Stimulated activated naive B cell treated with anti-CD40 and anti-IgM and Interleukin-4, amounts not matched to agents 10 μg/mL and 1 μg/mL and 100 μg/mL, for 72 hours (primary cell): ENCODE data around the gene PPL.
A peak's percentile ranks its signal among the peaks of the same experiment; 100 is the strongest.
"Not testable (repeated sequence)": the region's sequence is repeated elsewhere in the genome, so short reads cannot be mapped to it uniquely, and the experiment has no call there.

Source experiments
- ATAC-seq, 2 donors: fragments of 150-1000 bp; cut with Tn5 transposase; replicated peaks; 2 replicates each; pipeline ENCODE4 v1.10.0; 2021; ENCODE audit warnings: moderate library complexity in 1 of 2
- DNase-seq: peaks from one replicate; pipeline ENCODE4 v3.0.0; 2021
- H3K27ac Mint-ChIP-seq: one replicate; pipeline ENCODE4 v1.8.0; 2022; ENCODE audit warnings: mild to moderate bottlenecking, mixed read lengths
- H3K27me3 Mint-ChIP-seq, 2 donors: one replicate each; pipeline ENCODE4 v1.8.0; 2022; ENCODE audit warnings: mixed read lengths in 2 of 2
- H3K36me3 Mint-ChIP-seq, 2 donors: one replicate each; pipeline ENCODE4 v1.8.0; 2022; ENCODE audit warnings: mixed read lengths in 2 of 2, mild to moderate bottlenecking in 1 of 2
- H3K4me1 Mint-ChIP-seq, 2 donors: one replicate each; pipeline ENCODE4 v1.8.0; 2022; ENCODE audit warnings: mixed read lengths in 2 of 2, mild to moderate bottlenecking in 1 of 2
- H3K4me3 Mint-ChIP-seq, 2 donors: one replicate each; pipeline ENCODE4 v1.8.0; 2022; ENCODE audit warnings: mild to moderate bottlenecking in 2 of 2, mixed read lengths in 2 of 2, moderate library complexity in 1 of 2
- H3K9me3 Mint-ChIP-seq, 2 donors: one replicate each; pipeline ENCODE4 v1.8.0; 2022; ENCODE audit warnings: mixed read lengths in 2 of 2, mild to moderate bottlenecking in 1 of 2

Gene PPL

DNA sequence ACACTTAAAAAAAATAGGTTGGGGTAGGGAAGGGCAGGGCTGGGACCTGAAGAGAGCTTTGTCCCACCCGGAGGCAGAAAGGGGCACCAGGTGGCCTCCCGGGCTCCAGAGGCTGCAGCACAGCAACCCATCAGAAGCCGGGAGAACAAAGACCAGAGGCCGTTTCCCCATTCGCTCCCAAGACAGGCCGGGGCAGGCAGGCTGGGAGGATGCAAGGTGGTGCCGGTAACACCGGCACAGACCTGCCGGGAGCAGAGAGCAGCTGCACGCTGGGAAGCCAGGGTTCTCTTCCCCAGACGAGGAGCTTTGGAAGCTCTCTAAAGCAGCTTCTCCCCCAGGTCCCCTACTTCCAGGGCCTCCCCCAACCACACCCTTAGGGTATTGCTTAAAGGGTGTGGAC is 5.6 kb downstream of the PPL start:
- H3K4me3 Mint-ChIP-seq: no peak overlapping the region
- H3K4me1 Mint-ChIP-seq: peaks cover 0 to 2% of the 10 kb centered on the region in 2 donors
- H3K36me3 Mint-ChIP-seq: peaks cover 6 to 10% of the 10 kb centered on the region in 2 donors
- no peak overlapping the region for H3K27ac Mint-ChIP-seq
- H3K9me3 Mint-ChIP-seq: peaks cover 8% of the 10 kb centered on the region in 2 donors
- ATAC-seq: no peak
- peaks cover 35 to 44% of the 10 kb centered on the region in 2 donors for H3K27me3 Mint-ChIP-seq
- DNase-seq: no peak

DNA sequence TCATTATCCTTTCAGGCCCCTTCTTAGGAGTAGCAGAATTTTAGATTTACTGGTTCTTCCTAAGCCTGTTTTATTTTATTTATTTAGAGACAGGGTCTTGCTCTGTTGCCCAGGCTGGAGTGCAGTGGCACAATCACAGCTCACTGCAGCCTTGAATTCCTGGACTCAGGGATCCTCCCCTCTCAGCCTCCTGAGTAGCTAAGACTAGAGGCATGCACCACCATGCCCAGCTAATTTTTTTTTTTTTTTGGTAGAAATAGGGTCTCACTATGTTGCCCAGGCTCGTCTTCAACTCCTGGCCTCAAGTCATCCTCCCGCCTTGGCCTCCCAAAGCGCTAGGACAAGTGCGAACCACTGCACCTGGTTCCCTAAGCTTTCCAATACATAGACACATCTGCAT is 7.3 kb downstream of the PPL start:
- Mint-ChIP-seq H3K27me3 (peaks cover 27 to 37% of the 10 kb centered on the region in 2 donors), H3K9me3 (peaks cover 11 to 14% of the 10 kb centered on the region in 2 donors)
- not testable (repeated sequence) for H3K36me3 Mint-ChIP-seq, H3K4me3 Mint-ChIP-seq, DNase-seq, H3K27ac Mint-ChIP-seq, H3K4me1 Mint-ChIP-seq, ATAC-seq

DNA sequence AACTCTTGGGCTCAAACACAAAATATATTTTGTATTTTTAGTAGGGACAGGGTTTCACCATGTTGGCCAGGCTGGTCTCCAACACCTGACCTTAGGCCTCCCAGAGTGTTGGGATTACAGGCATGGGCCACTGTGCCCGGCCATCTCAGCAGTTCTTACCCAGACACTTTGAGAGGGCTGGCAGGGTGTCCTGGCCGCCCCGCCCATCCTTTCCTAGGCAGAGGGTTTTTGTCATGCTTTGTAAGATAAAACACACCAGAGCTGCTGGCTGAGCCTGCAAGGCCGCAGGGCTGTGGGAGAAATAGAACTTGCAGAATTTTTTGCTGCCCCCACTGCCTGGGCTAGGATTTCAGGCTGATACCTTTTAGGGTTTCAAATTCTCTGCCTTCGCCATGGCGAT is 8.7 kb downstream of the PPL start:
- H3K4me3 Mint-ChIP-seq: no peak overlapping the region
- peaks cover 6 to 10% of the 10 kb centered on the region in 2 donors for H3K36me3 Mint-ChIP-seq
- H3K4me1 Mint-ChIP-seq: no peaks in the 10 kb centered on the region
- ATAC-seq (no peak), DNase-seq (no peak)
- H3K27ac Mint-ChIP-seq: no peak overlapping the region
- H3K27me3 Mint-ChIP-seq: peaks cover 21 to 32% of the 10 kb centered on the region in 2 donors
- H3K9me3 Mint-ChIP-seq: peaks cover 11 to 14% of the 10 kb centered on the region in 2 donors

DNA sequence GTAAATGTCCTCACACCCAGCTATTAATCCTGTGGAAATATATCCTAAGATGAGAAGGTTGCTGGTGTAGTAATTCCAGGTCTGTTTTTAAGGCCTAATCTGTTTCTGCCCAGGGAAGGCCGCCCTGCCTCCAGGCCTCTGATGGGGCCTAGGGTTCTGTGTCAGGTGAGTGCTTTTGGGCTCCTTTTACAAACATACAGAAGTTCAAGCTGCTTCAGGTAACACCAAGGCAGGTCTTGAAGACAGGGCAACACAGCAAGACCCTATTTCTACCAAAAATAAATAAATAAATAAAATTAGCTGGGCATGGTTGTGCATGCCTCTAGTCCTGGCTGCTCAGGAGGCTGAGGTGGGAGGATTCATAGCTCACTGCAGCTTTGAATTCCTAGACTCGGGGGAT is 9.3 kb downstream of the PPL start:
- peaks cover 6 to 10% of the 10 kb centered on the region in 2 donors for H3K36me3 Mint-ChIP-seq
- DNase-seq (no peak), ATAC-seq (no peak)
- H3K4me1 Mint-ChIP-seq: no peaks in the 10 kb centered on the region
- peaks cover 11 to 14% of the 10 kb centered on the region in 2 donors for H3K9me3 Mint-ChIP-seq
- H3K27ac Mint-ChIP-seq: no peak overlapping the region
- H3K27me3 Mint-ChIP-seq: peaks cover 25 to 32% of the 10 kb centered on the region in 2 donors
- no peak overlapping the region for H3K4me3 Mint-ChIP-seq

DNA sequence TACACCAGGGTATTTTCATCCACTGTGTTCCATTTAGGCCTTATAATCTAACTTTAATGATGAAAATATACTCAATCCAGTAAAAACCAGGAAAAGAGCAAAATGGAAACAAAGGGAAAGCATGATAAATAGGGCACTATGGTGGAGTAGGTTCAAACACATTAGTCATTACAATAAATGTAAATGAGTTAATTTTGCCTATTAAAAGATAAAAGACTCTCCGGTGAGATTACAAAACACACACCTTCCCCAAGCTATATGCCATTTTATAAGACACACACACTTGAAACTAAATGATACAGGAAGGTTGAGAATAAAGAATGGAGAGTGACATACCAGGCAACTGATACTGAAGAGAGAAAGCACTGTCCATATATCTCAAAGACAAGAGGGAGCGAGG is 10.0 kb downstream of the PPL start:
- no peak for ATAC-seq
- no peaks in the 10 kb centered on the region for H3K4me1 Mint-ChIP-seq
- peaks cover 6 to 10% of the 10 kb centered on the region in 2 donors for H3K36me3 Mint-ChIP-seq
- no peak for DNase-seq
- peaks cover 11 to 14% of the 10 kb centered on the region in 2 donors for H3K9me3 Mint-ChIP-seq
- peaks cover 25 to 32% of the 10 kb centered on the region in 2 donors for H3K27me3 Mint-ChIP-seq
- no peak overlapping the region for H3K27ac Mint-ChIP-seq
- no peak overlapping the region for H3K4me3 Mint-ChIP-seq

DNA sequence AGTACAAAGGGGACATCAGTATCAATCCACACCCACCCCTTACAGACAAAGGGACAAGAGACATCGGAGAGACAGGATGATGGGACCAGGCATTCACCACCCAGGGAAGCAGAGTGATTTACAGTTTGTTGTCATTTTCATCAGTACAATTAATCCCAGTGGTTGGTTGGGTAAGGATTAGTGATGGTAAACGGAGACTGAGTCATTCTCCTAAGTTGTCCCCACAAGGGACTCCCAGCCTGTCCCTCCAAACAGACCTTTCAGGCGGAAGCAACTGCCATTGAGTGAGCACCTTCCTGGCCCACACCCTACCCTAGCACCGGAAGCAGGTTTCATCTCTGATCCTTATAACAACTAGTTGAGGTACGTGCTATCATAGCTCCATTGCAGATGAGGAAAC is 11.2 kb downstream of the PPL start:
- Mint-ChIP-seq H3K27me3 (peaks cover 23 to 28% of the 10 kb centered on the region in 2 donors), H3K27ac (no peak overlapping the region), H3K4me3 (no peak overlapping the region), H3K4me1 (no peaks in the 10 kb centered on the region), H3K36me3 (peaks cover 6 to 10% of the 10 kb centered on the region in 2 donors), H3K9me3 (peaks cover 11 to 14% of the 10 kb centered on the region in 2 donors)
- ATAC-seq (no peak), DNase-seq (no peak)

DNA sequence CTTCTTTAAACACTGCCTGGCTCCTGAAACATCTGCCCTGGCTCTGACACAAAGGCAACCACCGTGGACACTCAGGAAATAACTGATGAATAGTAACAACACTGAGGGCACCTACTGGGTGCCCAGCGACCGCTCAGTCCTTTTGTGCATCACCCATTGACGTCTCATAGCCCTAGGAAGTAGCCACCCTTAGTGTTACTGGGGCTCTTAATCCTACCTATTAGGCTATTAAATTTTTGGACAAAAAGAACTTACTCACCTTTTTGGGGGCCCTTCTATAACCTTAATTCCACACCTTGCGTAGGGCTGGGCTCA is 11.7 kb downstream of the PPL start:
- no peak overlapping the region for H3K4me3 Mint-ChIP-seq
- no peaks in the 10 kb centered on the region for H3K4me1 Mint-ChIP-seq
- no peak for DNase-seq
- no peak overlapping the region for H3K27ac Mint-ChIP-seq
- H3K27me3 Mint-ChIP-seq: peaks cover 18 to 26% of the 10 kb centered on the region in 2 donors
- peaks cover 6 to 10% of the 10 kb centered on the region in 2 donors for H3K36me3 Mint-ChIP-seq
- H3K9me3 Mint-ChIP-seq: peaks cover 11 to 14% of the 10 kb centered on the region in 2 donors
- ATAC-seq: no peak

DNA sequence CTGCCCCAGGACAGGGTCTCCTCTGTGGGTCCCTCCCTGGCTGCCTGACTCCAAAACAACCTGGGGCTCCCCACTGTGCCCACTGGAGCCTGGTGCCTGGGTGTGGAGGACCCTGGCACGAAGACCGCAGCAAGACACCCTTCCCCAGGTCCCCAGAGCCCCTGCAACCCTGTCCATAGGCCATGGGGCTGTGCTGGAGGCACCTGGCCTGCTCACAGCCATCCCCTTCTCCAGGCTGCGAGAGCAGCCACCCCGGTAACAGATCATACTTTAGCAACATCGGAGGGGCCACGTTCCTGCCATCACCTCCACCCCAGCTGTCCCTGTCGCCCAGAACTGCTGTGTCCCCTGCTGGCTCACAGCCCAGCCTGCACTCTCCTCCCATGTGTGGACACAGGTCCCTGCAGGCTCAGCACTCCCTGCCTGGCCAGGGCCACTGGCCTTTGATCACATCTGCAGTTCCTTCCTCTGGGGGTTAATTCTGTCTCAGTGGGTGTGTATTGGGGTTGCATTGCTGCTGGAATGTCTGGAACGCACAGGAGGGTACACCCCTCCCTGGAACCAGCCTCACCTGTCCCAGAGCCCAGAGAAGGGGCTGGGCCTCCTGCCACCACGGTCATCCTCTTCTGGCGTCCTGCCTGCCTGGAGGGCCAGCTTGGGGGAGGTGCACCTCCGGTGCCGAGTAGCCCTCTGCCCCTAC is 12.2 kb downstream of the PPL start:
- H3K36me3 Mint-ChIP-seq: peaks cover 6 to 10% of the 10 kb centered on the region in 2 donors
- no peak overlapping the region for H3K4me3 Mint-ChIP-seq
- no peak for ATAC-seq
- peaks cover 11 to 14% of the 10 kb centered on the region in 2 donors for H3K9me3 Mint-ChIP-seq
- peaks cover 17 to 26% of the 10 kb centered on the region in 2 donors for H3K27me3 Mint-ChIP-seq
- no peak for DNase-seq
- no peaks in the 10 kb centered on the region for H3K4me1 Mint-ChIP-seq
- no peak overlapping the region for H3K27ac Mint-ChIP-seq

DNA sequence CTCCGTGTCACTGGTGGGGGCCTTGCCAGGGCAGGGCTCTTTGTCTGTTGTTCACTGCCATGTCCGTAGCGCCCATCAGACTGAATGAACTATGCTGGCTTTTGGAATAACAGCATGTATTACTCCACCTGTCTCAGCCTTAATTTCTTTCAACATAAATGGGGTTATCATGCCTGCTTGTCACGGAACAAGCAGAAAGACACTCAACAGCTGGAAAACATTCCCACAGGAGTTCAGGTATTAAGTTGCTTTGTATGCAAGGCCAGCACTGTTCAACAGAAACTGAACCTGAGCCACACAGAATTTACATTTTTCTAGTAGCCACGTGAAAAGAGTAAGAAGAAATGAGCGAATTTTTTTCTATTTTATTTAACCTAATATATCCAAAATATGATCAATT is 13.1 kb downstream of the PPL start:
- ATAC-seq (no peak), DNase-seq (no peak)
- H3K27me3 Mint-ChIP-seq: peaks cover 19 to 21% of the 10 kb centered on the region in 2 donors
- peaks cover 8 to 14% of the 10 kb centered on the region in 2 donors for H3K9me3 Mint-ChIP-seq
- no peak overlapping the region for H3K27ac Mint-ChIP-seq
- H3K4me3 Mint-ChIP-seq: no peak overlapping the region
- H3K4me1 Mint-ChIP-seq: no peaks in the 10 kb centered on the region
- H3K36me3 Mint-ChIP-seq: peaks cover 5 to 6% of the 10 kb centered on the region in 2 donors

DNA sequence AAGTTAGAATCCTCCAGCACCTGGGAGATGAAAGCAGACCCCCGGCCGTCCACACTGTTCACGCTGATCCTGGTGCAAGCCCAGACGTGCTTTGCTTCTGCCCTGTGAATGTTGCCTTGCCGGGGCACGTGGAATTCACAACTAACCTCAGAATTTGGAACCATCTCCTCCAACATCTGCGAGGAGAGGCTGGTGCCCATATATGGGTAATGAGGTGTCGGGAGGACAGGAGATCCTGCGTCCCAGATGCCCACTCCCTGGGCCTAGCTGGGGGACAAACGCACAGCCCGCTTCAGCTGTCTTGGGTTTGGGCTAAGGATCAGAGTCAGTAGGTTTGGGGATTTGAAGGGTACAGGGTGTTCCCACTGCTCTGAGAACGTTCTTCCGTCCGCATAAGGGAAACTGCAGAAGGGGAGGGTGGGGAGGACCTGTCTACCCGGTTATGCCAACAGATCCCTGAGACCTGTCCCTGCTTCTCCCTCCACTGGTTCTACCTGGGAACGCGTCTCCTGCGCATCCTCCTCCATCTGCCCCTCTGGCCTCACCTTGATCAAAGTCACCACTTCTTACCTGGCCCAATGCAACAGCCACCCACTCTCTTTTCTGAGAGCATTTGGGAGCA is 14.1 kb downstream of the PPL start:
- no peaks in the 10 kb centered on the region for H3K4me1 Mint-ChIP-seq
- H3K9me3 Mint-ChIP-seq: peaks cover 8 to 14% of the 10 kb centered on the region in 2 donors
- peaks cover 19 to 21% of the 10 kb centered on the region in 2 donors for H3K27me3 Mint-ChIP-seq
- DNase-seq: no peak
- ATAC-seq: no peak
- H3K36me3 Mint-ChIP-seq: peaks cover 5 to 6% of the 10 kb centered on the region in 2 donors
- H3K27ac Mint-ChIP-seq: no peak overlapping the region
- no peak overlapping the region for H3K4me3 Mint-ChIP-seq

DNA sequence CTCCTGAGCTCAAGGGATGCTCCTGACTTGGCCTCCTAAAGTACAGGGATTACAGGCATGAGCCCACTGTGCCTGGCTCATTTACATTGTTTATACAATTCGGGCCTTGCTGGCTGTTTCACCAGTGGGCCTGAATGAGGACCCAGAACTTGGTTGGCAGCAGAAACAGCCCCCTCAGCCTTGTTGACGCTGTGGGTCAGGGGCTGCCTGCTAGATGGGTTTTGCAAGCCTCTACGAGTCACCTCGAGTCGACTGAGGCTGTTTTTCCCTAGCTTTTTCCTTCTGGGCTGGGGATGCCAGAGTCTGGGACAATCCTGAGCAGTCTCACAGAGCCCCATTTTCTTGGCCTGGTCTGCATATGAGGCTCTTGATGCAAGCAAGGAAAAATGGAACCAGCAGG is 16.1 kb downstream of the PPL start:
- H3K27ac Mint-ChIP-seq: no peak overlapping the region
- DNase-seq (no peak), ATAC-seq (no peak)
- peaks cover 0 to 7% of the 10 kb centered on the region in 2 donors for H3K9me3 Mint-ChIP-seq
- H3K36me3 Mint-ChIP-seq: no peaks in the 10 kb centered on the region
- H3K4me3 Mint-ChIP-seq: no peak overlapping the region
- no peaks in the 10 kb centered on the region for H3K4me1 Mint-ChIP-seq
- peaks cover 19 to 21% of the 10 kb centered on the region in 2 donors for H3K27me3 Mint-ChIP-seq

DNA sequence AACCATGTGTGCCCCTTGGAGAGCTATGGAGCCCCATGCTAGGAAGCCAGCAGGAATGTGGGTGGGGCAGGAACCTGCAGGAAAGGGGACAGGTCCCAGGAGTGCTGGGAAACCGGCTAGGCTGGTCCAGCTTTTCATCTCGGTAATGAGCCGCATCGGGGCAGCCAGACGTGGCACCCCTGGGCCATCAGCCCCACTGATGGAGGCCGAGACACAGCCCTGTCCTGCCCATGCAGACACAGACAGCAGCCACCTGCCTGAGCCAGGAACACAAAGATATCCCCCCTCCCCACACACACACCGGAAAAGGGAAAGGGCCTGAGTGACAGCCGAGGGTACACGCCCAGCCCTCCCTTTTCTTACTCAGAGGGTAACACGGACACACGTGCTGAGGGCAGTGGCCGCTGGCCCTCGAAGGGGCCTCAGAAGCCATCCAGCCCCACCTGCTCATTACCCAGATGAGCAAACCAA is 18.1 kb downstream of the PPL start:
- H3K36me3 Mint-ChIP-seq: no peaks in the 10 kb centered on the region
- H3K4me3 Mint-ChIP-seq: no peak overlapping the region
- H3K9me3 Mint-ChIP-seq: no peaks in the 10 kb centered on the region
- ATAC-seq (no peak), DNase-seq (no peak)
- H3K4me1 Mint-ChIP-seq: no peaks in the 10 kb centered on the region
- no peak overlapping the region for H3K27ac Mint-ChIP-seq
- H3K27me3 Mint-ChIP-seq: peaks cover 7 to 12% of the 10 kb centered on the region in 2 donors

DNA sequence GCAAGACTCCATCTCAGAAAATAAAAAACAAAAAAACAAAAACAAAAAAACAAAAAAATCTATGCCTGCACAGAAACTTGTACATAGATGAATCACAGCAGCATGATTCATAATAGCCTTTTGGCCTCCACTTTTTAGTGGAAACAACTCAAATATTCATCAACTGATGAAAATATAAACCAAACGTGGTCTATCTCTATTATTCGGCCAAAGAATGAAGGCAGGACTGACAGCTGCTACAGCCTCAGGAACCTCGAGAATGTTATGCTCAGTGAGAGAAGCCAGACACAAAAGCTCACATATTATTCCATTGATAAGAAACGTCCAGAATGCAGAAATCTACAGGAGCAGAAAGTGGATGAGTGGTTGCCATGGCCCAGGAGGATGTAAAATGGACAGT is 19.8 kb downstream of the PPL start:
- ATAC-seq (no peak), DNase-seq (no peak)
- Mint-ChIP-seq H3K27me3 (peaks cover 0 to 7% of the 10 kb centered on the region in 2 donors), H3K27ac (no peak overlapping the region), H3K9me3 (no peaks in the 10 kb centered on the region), H3K4me1 (no peaks in the 10 kb centered on the region), H3K36me3 (no peaks in the 10 kb centered on the region), H3K4me3 (no peak overlapping the region)

DNA sequence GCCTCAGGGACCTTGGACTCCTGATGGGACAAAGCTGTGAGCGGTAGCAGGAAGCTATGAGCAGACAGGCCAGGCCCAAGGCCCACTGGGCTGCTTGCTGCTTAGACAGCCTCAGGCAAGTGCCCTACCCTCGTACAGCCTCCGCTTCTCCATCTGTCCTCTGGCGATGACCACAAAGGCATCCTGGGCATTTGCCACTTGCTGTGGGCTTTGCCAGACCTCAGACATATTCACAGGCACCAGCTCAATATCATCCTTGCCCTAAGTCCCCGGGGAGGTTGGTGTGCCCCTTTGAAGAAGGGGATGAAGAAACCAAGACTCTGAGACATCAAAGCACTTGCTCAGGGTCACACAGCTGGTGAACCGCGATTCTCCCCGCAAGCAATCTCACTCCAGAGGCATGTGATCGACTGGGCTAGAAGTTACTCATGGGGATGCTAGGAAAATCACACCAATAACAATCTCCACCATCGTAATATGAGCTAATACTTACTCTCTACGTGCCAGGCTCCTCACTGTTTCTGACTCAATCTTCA is 21.7 kb downstream of the PPL start:
- Mint-ChIP-seq H3K27ac (no peak overlapping the region), H3K36me3 (no peaks in the 10 kb centered on the region), H3K4me3 (peak overlapping the region in 1 of 2 donors; percentile 19), H3K9me3 (no peaks in the 10 kb centered on the region), H3K27me3 (peaks cover 5 to 11% of the 10 kb centered on the region in 2 donors), H3K4me1 (no peaks in the 10 kb centered on the region)
- DNase-seq (no peak), ATAC-seq (no peak)
